HG02840 (cell line): Measurements from ENCODE around the gene TLNRD1.

Source experiments
- ATAC-seq: cut with Tn5 transposase; IDR thresholded peaks from one replicate; pipeline ENCODE4 v1.9.1; 2021; ENCODE audit warnings: mild to moderate bottlenecking, moderate library complexity, moderate number of reproducible peaks; ENCODE audit not compliant: unreplicated experiment, low FRiP score

TLNRD1 gene

GRCh38 chr15:80976851-80977250, 23.9 kb upstream of the TLNRD1 start:
- ATAC-seq, result no peak

DNA sequence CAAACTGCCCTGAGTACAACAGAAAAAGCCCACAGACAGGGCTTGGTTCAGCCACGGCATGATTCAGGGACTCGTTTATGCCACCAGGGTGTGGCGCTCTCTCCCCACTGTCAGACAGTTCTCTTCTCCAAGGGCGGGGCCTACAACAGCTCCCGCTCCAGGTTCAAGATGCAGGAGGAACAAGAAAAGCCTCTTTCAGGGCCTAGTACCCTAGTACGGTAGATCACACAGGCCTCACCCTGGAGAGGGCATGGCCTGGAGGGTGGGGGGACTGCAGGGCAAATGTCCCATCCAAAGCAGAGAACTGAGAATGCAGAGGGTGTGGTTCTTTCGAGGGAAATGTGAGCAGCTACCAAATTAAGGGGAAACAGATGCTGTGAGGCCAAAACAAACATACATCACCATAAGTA, 23.1 kb upstream of the TLNRD1 start:
- ATAC-seq, result no peak

- no peak for ATAC-seq
These were observed 21.9 kb upstream of the TLNRD1 start for GRCh38 chr15:80978685-80979329.

GRCh38 chr15:80979538-80980200, 21.1 kb upstream of the TLNRD1 start:
- ATAC-seq, result no peak

GRCh38 chr15:80982205-80982604, 18.5 kb upstream of the TLNRD1 start:
- ATAC-seq, result no peak

GRCh38 chr15:80982839-80983238, 17.9 kb upstream of the TLNRD1 start:
- no peak for ATAC-seq

DNA sequence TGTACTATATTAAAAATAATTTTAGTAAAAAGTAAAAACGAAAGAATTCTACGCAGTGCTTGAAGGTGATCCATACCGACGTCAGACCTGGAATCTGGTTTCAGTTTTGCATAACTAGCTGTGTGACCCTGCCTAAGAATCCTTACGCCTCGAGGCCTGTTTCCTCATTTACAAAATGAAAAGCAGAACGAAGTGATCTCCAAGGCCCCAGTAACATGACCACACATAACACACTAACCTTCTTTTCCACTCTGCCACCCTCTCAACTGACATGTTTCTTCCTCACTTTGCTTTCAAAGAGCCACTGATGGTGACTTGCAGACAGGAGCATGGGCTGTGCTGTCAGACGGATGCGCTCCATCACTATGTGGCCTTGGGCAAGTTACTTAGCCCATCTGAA, 15.9 kb upstream of the TLNRD1 start:
- ATAC-seq, result no peak

DNA sequence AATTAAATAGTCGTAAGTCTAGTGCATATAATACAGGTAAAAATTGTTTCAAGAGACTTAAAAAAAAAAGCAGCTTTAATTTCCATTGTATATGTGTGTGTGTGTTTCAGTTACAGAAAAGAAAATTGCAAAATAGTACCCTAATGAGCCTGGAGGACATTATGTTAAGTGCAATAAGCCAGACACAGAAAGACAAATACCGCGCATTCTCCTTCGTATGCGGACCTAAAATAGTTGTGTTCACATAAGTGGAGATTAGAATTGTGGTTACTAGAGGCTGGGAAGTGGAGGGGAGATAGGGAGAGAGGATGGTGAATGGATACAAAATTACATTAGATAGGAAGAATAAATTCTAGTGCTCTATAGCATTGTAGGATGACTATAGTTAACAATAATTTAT, 14.7 kb upstream of the TLNRD1 start:
- ATAC-seq, result no peak

GRCh38 chr15:80986487-80986886, 14.2 kb upstream of the TLNRD1 start:
- ATAC-seq, result no peak

DNA sequence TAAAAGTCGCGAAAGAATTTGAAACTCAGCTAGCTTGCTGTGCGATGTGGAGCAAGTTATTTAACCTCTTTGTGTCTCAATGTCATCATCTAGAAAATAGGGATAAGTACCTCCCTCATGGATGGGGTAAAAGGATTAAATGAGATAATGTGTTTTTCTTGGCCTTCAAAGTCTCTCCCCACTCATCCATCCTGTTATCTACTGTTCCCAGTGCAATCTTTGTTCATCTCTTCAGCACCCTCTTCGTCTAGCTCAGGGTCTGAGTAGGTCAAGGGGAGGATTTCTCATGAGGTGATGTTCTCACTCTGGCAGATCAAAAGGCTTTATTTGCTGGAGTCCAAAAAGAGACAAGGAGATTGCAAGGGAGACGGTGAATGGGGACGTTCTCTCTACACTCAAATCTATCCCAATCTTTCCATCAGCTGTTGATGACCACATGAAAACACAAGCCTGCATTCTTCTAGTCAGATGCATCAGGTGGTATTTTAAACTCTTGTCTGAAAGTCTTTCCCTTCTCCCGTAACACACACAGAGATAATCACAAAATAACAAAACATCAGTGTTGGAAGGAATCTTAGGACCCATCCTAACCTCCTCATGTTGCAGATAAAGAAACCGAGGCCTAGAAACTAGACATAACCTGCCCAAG, 12.5 kb upstream of the TLNRD1 start:
- no peak for ATAC-seq

GRCh38 chr15:80989081-80989517, 11.6 kb upstream of the TLNRD1 start:
- no peak for ATAC-seq

- ATAC-seq, result peak; percentile 95
These were observed 10.9 kb upstream of the TLNRD1 start, which contains the start of gene MESD for GRCh38 chr15:80989518-80990478. MESD (minus strand) TSS chr15:80989819; CDS start chr15:80989791, 28 bp downstream.

DNA sequence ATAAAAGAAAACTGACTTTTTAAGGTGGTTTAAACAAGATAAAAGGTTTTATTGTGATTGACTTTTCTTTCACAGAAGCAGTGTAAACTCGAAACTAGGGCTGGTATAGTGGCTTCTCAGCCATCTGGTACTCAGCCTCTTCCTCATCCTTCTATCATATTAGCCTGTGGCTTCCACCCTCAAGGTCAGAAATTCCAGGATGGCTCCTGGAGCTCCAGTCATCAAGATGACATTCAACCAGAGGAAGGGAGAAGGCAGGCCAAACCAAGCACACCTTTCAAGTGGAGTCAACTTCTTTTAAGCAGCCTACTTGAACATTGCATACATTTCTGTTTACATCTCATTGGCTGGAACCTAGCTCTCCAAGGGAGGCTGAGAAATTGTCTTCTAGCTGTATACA, 9.8 kb upstream of the TLNRD1 start:
- ATAC-seq, result no peak

DNA sequence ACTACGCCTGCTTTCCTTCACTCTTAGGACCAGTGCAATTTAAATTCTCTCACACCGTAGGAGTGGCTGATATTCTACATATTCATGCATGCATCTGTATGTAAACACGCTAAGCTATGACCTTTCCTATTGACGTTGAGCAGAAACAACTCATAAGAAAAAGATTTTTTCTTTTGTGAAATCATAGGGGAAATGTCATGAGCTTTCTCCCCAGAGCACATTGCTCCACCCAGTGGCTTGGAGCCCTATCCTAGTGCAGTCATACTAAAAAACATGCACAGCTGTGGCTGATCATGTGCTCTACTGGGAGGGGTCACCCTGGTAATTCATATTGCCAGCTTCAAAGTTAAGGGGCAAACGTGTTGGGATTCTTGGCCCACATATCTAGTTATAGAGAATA, 9.3 kb upstream of the TLNRD1 start:
- no peak for ATAC-seq

- ATAC-seq, result no peak
These were observed 8.7 kb upstream of the TLNRD1 start for GRCh38 chr15:80992006-80992405.

GRCh38 chr15:80992441-80992840, 8.3 kb upstream of the TLNRD1 start:
- no peak for ATAC-seq

DNA sequence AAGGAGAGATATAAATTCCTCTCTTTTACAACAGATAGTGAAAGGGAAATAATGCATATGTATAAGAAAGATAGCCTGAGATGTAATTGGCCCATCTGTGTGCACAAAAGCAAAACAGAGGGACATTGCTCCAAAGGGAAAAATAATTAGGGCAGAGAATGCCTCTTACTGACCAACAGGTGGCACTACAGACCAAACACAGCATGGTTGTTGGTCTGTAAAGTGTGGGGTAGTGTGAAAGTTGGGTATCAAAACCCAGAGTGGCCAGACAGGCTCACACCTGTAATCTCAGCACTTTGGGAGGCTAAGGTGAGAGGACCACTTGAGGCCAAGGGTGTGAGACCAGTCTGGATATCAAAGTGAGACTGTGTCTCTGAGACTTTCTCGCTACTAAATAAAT, 4.5 kb upstream of the TLNRD1 start:
- no peak for ATAC-seq

DNA sequence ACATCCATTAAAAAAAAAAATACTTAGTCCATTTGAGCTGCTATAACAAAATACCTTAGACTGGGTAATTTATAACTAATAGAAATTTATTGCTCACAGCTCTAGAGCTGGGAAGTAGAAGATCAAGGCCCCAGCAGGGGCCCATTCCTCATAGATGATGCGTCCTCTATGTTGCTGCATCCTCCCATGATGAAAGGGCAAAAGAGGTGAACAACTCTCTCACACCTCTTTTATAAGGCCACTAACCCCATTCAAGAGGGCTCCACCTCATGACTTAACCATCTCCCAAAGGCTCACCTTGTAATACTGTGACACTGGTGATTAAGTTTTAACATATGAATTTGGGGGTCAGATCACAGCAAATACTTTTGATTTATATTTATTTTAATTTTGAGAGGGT, 3.0 kb upstream of the TLNRD1 start:
- ATAC-seq, result no peak

GRCh38 chr15:80998251-80998650, 2.5 kb upstream of the TLNRD1 start:
- no peak for ATAC-seq

GRCh38 chr15:80999623-81000036, 1.1 kb upstream of the TLNRD1 start:
- no peak for ATAC-seq
